ENCODE measurements around the gene CRTAP. TPM values are rescaled to one million over a fixed set of nuclear protein-coding genes. Genes with fewer than 3 reads are reported as not detected.
A peak's percentile ranks its signal among the peaks of the same experiment; 100 is the strongest.
"Not testable (repeated sequence)": the region's sequence is repeated elsewhere in the genome, so short reads cannot be mapped to it uniquely, and the experiment has no call there.

CRTAP gene
- total RNA-seq, 2 experiments from 2014 or later: 39.2 to 43.4 TPM

DNA sequence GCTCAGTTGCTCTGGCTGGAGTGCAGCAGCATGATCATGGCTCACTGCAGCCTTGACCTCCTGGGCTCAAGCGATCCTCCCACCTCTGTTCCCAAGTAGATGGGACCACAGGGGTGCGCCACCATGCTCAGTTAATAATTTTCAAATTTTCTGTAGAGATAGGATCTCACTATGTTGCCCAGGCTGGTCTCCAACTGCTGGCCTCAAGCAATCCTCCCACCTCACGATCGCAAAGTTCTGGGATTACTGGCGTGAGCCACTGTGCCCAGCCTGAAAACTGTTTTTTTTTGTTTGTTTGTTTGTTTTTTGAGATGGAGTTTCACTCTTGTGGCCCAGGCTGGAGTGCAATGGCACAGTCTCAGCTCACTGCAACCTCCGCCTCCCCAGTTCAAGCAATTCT is 34.0 kb upstream of the CRTAP start:
- H3K36me3 Mint-ChIP-seq (ENCODE audit: low read depth); POLR2A ChIA-PET; DNase-seq; H3K4me3 Mint-ChIP-seq; H3K27me3 Mint-ChIP-seq; H3K9me3 Mint-ChIP-seq (ENCODE audit: low read depth); ATAC-seq; H3K27ac Mint-ChIP-seq; H3K4me1 Mint-ChIP-seq: not testable (repeated sequence)
- intact Hi-C loops (cut with DNase I, micrococcal nuclease): loop anchor here in 1 of 2 experiments (10.0 kb wide), 1 partner anchor 325 kb away; no protein-coding TSS in a partner anchor
- CTCF ChIA-PET: interaction anchor here (1.3 kb wide), 1 partner anchor 133 kb away, joined by 3 read pairs; no protein-coding TSS in a partner anchor

DNA sequence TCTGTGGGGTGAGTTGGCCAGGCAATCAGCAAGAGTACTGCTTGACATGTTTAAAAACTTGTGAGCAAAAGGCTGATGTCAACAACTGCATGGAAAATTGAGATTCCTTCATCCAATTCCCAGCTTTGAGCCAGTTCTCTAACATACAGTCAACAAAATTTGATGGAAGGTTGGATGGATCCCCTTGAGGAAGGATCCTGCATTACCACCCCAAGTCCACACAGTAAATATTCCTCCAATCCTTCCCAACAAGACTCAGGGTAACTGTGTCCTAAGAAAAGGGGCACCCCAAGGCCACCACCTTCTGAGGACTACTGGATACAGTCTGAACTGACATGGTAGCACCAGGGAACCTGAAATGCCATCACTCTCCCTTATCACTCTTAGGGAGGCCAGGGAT is 32.0 kb upstream of the CRTAP start:
- H3K4me1 Mint-ChIP-seq: peaks cover 7% of the 10 kb centered on the region
- ChIA-PET CTCF (interaction anchor here (0.6 to 5.3 kb wide), 3 partner anchors 7 to 577 kb away, joined by 3 to 28 read pairs (median 3); no protein-coding TSS in a partner anchor), POLR2A (no interaction called here)
- no peaks in the 10 kb centered on the region for H3K27me3 Mint-ChIP-seq
- no peak overlapping the region for H3K4me3 Mint-ChIP-seq
- ATAC-seq (no peak), DNase-seq (no peak)
- no peak overlapping the region for H3K27ac Mint-ChIP-seq
- intact Hi-C loops (cut with DNase I, micrococcal nuclease): no loop called here
- peaks cover 5% of the 10 kb centered on the region for H3K36me3 Mint-ChIP-seq (ENCODE audit: low read depth)
- H3K9me3 Mint-ChIP-seq (ENCODE audit: low read depth): no peaks in the 10 kb centered on the region

DNA sequence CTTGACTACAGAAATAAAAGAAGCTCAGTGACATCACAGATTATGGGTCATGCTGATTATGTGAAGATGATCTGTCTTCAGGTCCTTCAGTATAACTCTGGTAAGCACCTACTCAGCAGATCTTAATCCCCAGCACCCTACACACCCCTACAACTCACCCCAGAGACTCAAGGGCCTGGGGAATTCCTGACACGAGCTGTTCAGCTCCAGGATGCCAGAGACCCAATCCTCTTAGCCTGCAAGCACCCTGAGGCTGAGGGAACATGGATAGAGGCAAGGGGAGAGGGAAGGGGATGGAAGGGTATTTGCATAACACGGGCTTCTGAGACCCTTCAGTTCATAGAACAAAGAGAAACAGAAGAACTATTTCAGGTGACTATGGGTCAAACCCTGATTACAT is 29.9 kb upstream of the CRTAP start:
- POLR2A ChIA-PET: no interaction called here
- DNase-seq (no peak), ATAC-seq (no peak)
- Mint-ChIP-seq H3K36me3 (ENCODE audit: low read depth) (peaks cover 19% of the 10 kb centered on the region), H3K4me3 (no peak overlapping the region), H3K9me3 (ENCODE audit: low read depth) (peaks cover 2% of the 10 kb centered on the region), H3K27me3 (no peaks in the 10 kb centered on the region), H3K4me1 (peaks cover 21% of the 10 kb centered on the region), H3K27ac (no peak overlapping the region)
- intact Hi-C loops (cut with DNase I, micrococcal nuclease): no loop called here
- CTCF ChIA-PET: interaction anchor here (0.7 to 5.3 kb wide), 4 partner anchors 9 to 314 kb away, joined by 3 to 28 read pairs (median 3); no protein-coding TSS in a partner anchor

DNA sequence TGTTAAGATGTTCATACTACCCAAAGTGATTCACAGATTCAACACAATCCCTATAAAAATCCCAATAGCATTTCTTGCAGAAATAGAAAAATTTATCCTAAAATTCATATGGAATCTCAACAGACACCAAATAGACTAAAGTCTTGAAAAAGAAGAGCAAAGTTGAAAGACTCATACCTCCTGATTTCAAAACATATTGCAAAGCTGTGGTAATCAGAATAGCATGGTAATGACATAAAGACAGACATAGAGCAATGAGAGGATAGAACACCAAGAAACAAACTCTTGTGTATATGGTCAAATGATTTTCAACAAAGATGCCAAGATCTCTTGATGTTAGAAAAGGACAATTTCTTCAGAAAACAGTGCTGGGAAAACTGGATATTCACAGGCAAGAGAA is 25.1 kb upstream of the CRTAP start:
- H3K27ac Mint-ChIP-seq: no peak overlapping the region

DNA sequence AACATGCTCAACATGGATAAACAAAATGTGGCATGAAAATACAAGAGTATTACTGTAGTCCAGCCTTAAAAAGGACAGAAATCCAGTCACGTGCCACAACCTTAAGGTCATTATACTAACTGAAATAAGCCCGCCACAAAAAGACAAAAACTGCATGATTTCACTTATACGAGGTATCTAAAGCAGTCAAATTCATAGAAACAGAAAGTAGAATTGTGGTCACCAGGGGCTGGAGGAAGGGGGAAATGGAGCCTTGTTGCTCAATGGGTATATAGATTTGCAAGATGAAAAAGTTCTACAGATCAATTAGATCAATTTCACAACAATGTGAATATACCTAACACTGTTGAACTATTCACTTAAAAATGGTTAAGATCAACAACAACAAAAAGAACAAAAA is 24.3 kb upstream of the CRTAP start:
- peaks cover 74% of the 10 kb centered on the region for H3K4me1 Mint-ChIP-seq
- no peaks in the 10 kb centered on the region for H3K27me3 Mint-ChIP-seq
- H3K4me3 Mint-ChIP-seq: peak overlapping the region; percentile 29
- no peak overlapping the region for H3K27ac Mint-ChIP-seq
- ATAC-seq: peak; percentile 47
- no peak for DNase-seq
- intact Hi-C loops (cut with DNase I, micrococcal nuclease): no loop called here
- peaks cover 65% of the 10 kb centered on the region for H3K36me3 Mint-ChIP-seq (ENCODE audit: low read depth)
- peaks cover 2% of the 10 kb centered on the region for H3K9me3 Mint-ChIP-seq (ENCODE audit: low read depth)
- ChIA-PET POLR2A (no interaction called here), CTCF (interaction anchor here (0.7 to 1.2 kb wide), 3 partner anchors 19 to 37 kb away, joined by 3 to 4 read pairs (median 3); no protein-coding TSS in a partner anchor)

More for the DNA sequence above, 25.1 kb upstream of the CRTAP start:
- Mint-ChIP-seq H3K9me3 (ENCODE audit: low read depth) (peaks cover 2% of the 10 kb centered on the region), H3K4me3 (no peak overlapping the region), H3K27me3 (no peaks in the 10 kb centered on the region), H3K4me1 (peaks cover 68% of the 10 kb centered on the region), H3K36me3 (ENCODE audit: low read depth) (peaks cover 58% of the 10 kb centered on the region)
- ChIA-PET POLR2A (no interaction called here), CTCF (no interaction called here)
- ATAC-seq (no peak), DNase-seq (no peak)
- intact Hi-C loops (cut with DNase I, micrococcal nuclease): no loop called here

DNA sequence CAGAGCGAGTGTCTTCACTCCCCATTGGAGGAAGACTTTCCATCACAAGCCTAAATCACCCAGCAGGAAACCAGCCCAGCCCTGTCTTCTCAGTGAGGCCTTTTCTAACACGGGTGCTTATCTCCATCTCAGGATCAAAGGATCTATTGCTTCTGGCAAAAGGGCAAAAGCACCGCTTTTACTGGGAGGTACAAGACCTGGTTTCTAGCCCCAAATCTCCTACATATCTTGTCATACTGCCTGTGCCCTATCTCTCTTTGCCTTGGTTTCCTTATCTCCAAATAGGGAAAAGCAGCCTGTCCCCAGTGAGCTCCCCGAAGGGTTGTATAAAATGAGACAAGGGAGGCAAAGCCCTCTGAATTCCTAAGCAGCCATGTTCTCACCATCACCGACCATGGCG is 22.1 kb upstream of the CRTAP start:
- H3K4me3 Mint-ChIP-seq: no peak overlapping the region
- no peak overlapping the region for H3K27ac Mint-ChIP-seq
- DNase-seq (peak; percentile 13), ATAC-seq (peak; percentile 36)
- intact Hi-C loops (cut with DNase I, micrococcal nuclease): loop anchor here in 1 of 2 experiments (10.0 kb wide), 1 partner anchor 277 kb away; the partner anchor contains the start of gene TRIM71
- peaks cover 80% of the 10 kb centered on the region for H3K4me1 Mint-ChIP-seq
- H3K9me3 Mint-ChIP-seq (ENCODE audit: low read depth): peaks cover 2% of the 10 kb centered on the region
- H3K36me3 Mint-ChIP-seq (ENCODE audit: low read depth): peaks cover 65% of the 10 kb centered on the region
- no peaks in the 10 kb centered on the region for H3K27me3 Mint-ChIP-seq
- ChIA-PET POLR2A (no interaction called here), CTCF (interaction anchor here (0.7 kb wide), 1 partner anchor 853 kb away, joined by 4 read pairs; no protein-coding TSS in a partner anchor)

DNA sequence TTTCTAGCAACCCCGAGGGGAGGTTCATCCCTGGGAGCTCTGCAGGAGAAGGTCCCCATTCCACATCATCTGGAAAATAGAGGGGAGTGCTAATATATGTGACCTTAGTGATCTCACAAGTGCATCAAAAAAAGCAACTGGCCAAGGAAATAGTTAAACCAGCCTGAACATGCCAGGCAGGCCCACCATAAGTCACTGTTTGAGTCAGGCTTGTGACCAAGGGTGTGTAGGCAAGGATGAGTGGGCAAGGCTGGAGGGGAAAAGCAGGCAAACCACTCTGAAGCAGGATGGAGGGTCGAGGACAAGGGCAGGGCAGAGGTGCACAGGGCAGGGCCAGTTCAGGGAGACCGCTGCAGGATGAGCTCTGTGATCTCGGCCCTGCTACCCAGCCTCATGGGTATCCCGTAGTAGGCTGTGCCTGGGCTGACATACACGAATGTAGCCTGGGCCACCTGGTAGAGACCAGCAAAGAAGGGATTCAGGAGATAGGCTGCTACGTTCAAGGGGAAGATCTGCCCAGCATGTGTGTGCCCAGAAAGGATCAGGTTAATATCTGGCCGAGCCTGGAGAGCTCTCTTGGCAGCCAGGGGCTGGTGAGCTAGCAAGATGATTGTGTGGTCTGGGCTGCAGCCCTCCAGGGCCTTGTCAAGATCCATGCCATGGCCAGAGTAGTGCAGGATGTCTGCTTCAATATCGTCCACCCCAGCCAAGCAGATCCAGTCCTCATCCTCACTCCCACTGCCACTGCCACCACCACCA is 21.1 kb upstream of the CRTAP start:
- no peaks in the 10 kb centered on the region for H3K27me3 Mint-ChIP-seq
- ATAC-seq (no peak), DNase-seq (no peak)
- CTCF ChIA-PET: interaction anchor here (0.6 to 2.3 kb wide), 4 partner anchors 18 to 854 kb away, joined by 4 to 10 read pairs (median 4); no protein-coding TSS in a partner anchor
- peaks cover 62% of the 10 kb centered on the region for H3K36me3 Mint-ChIP-seq (ENCODE audit: low read depth)
- H3K9me3 Mint-ChIP-seq (ENCODE audit: low read depth): peaks cover 2% of the 10 kb centered on the region
- H3K4me1 Mint-ChIP-seq: peaks cover 75% of the 10 kb centered on the region
- POLR2A ChIA-PET: no interaction called here
- no peak overlapping the region for H3K27ac Mint-ChIP-seq
- intact Hi-C loops (cut with DNase I, micrococcal nuclease): loop anchor here in 1 of 2 experiments (10.0 kb wide), 1 partner anchor 278 kb away; the partner anchor contains the start of gene TRIM71
- H3K4me3 Mint-ChIP-seq: no peak overlapping the region

DNA sequence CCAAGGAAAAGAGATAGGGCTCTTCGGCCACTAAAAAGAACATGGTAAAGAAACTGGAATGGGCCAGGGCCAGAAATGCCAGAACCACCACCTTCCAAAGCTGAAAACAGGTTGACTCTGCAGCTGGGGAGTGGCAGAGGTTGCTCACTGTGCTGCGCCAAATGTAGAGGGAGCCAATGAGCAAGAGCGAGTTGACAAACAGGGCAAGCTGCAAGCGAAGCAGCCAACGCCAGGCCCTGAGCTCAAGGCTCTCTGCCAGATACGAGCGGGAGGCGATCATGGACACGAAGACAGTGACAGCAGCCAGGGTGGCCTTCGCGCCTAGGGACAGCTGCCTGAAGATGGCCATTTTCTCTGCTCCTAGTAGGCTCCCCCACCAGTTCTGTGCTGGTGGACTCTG is 20.0 kb upstream of the CRTAP start:
- no peaks in the 10 kb centered on the region for H3K9me3 Mint-ChIP-seq (ENCODE audit: low read depth)

DNA sequence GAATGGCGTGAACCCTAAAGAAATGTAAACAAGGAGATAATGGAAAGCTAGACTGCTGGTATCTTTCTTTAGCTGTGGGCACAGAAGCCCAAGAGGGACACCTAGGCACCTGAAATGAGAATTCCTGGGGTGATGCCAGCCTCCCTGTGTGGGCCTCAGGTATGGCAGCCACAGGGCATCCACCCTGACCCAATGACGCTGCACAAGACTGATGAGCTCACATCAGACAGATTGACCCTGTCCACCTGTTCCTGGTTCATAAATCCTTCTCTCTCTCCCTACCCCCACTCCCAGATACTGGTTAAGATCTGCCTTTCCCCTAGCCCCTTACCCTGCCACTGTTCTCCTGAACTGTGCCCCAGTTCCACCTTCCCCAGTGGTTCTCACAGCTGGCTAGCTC is 18.4 kb upstream of the CRTAP start:
- intact Hi-C loops (cut with DNase I, micrococcal nuclease): loop anchor here (5.0 to 10.0 kb wide), 2 partner anchors 281 to 622 kb away; partner anchors contain the start of genes CLASP2 (in 1 of the 2) and TRIM71 (in 1 of the 2)
- ATAC-seq (no peak), DNase-seq (no peak)
- ChIA-PET CTCF (interaction anchor here (0.7 to 1.5 kb wide), 10 partner anchors 9 to 800 kb away, joined by 3 to 6 read pairs (median 4); no protein-coding TSS in a partner anchor), POLR2A (interaction anchor here (0.5 to 0.7 kb wide), 2 partner anchors 20 to 76 kb away, joined by 3 to 6 read pairs; no protein-coding TSS in a partner anchor)
- Mint-ChIP-seq H3K4me1 (peaks cover 49% of the 10 kb centered on the region), H3K9me3 (ENCODE audit: low read depth) (no peaks in the 10 kb centered on the region), H3K27me3 (no peaks in the 10 kb centered on the region), H3K36me3 (ENCODE audit: low read depth) (peaks cover 40% of the 10 kb centered on the region), H3K27ac (peak overlapping the region; percentile 92), H3K4me3 (peak overlapping the region; percentile 99)

More for the DNA sequence above, 20.0 kb upstream of the CRTAP start:
- intact Hi-C loops (cut with DNase I, micrococcal nuclease): loop anchor here in 1 of 2 experiments (10.0 kb wide), 1 partner anchor 279 kb away; the partner anchor contains the start of gene TRIM71
- ATAC-seq (no peak), DNase-seq (no peak)
- Mint-ChIP-seq H3K27ac (no peak overlapping the region), H3K4me3 (no peak overlapping the region), H3K27me3 (no peaks in the 10 kb centered on the region), H3K4me1 (peaks cover 65% of the 10 kb centered on the region), H3K36me3 (ENCODE audit: low read depth) (peaks cover 51% of the 10 kb centered on the region)
- ChIA-PET CTCF (interaction anchor here (0.6 to 2.3 kb wide), 4 partner anchors 9 to 38 kb away, joined by 3 to 10 read pairs (median 4); no protein-coding TSS in a partner anchor), POLR2A (interaction anchor here (0.7 kb wide), 1 partner anchor 101 kb away, joined by 5 read pairs; no protein-coding TSS in a partner anchor)

DNA sequence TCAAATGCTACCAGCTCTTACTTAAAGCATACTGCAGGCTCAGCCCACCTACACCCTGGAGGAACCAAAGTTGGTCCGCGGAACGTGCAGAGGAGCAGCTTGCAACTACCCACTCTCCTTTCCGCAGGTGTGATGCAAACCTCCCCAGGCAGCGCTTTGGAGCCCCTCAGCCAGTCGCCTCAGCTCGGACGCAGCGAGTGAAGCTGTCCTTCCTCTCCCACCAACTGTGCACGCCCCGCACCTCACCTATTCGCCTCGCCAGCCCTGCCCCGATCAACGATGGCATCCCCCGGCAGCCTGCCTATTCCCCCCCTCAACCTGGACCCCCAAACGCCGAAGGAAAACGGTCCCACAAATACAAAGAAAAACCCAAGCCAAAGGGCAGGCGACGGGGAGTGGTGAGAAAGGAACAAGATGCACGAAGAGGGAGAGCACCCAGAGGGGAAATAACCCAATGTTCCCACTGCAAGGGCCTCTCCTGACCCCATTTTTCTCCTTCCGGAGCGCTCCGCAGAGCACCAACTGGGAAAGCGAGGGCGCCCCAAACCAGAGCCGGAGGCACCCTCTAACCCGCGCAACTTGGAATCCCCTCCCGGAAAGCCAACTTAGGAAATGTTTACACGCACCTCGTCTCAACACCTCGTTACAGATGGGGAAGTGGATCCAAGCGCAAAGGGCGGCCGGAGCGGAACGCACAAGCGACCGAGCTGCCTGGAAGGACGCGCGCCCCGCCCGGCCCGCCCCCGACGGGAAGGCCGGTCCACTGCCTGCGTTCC is 17.5 kb upstream of the CRTAP start:
- peaks cover 32% of the 10 kb centered on the region for H3K36me3 Mint-ChIP-seq (ENCODE audit: low read depth)
- ChIA-PET POLR2A (interaction anchor here (0.5 to 0.7 kb wide), 2 partner anchors 20 to 75 kb away, joined by 3 to 6 read pairs; no protein-coding TSS in a partner anchor), CTCF (interaction anchor here (0.6 to 1.5 kb wide), 11 partner anchors 9 to 801 kb away, joined by 3 to 6 read pairs (median 4); no protein-coding TSS in a partner anchor)
- ATAC-seq (peak; percentile 46), DNase-seq (peak; percentile 66)
- peaks cover 40% of the 10 kb centered on the region for H3K4me1 Mint-ChIP-seq
- intact Hi-C loops (cut with DNase I, micrococcal nuclease): loop anchor here (1.0 to 10.0 kb wide), 4 partner anchors 149 to 621 kb away; partner anchors contain the start of genes CLASP2 (in 1 of the 2), TRIM71 (in 1 of the 2) and UBP1 (in 1 of the 2)
- peak overlapping the region; percentile 92 for H3K27ac Mint-ChIP-seq
- no peaks in the 10 kb centered on the region for H3K27me3 Mint-ChIP-seq
- H3K4me3 Mint-ChIP-seq: peak overlapping the region; percentile 99
- no peaks in the 10 kb centered on the region for H3K9me3 Mint-ChIP-seq (ENCODE audit: low read depth)
